Endothelial cell of umbilical vein (primary cell): Measurements from ENCODE around the gene MYH11. TPM values are rescaled to one million over a fixed set of nuclear protein-coding genes. Genes with fewer than 3 reads are reported as not detected.

ENCODE experiments used
- BruUV-seq: library from RNA; stranded (reverse); fragments of 400-500 nt; replicated peaks from 2 replicates; lab custom pipeline; 2021; lab: Mats Ljungman, UMichigan
- CTCF ChIA-PET: fragments of 300-600, 350-600 bp; sonication (Branson Sonifier 250); formaldehyde crosslinking; loops from one replicate; lab custom pipeline; 2021; ENCODE audit warnings: antibody characterized with exemption, inconsistent platforms; lab: Charles Lee
- POLR2A ChIA-PET: fragments of 300-600, 350-600 bp; sonication (Branson Sonifier 250); formaldehyde crosslinking; loops from one replicate; lab custom pipeline; 2021; ENCODE audit warnings: antibody characterized with exemption, inconsistent platforms; lab: Charles Lee
- DNase-seq: peaks from one replicate; pipeline ENCODE4 v3.0.0-alpha.2; 2011; ENCODE audit warnings: low read depth, low spot score
- FAIRE-seq: peaks from 2 replicates; lab custom pipeline; 2011; peaks lifted over from hg19 to GRCh38; lab: Jason Lieb, UNC
- H2AFZ ChIP-seq: 2 replicates; pipeline ENCODE4 v1.6.0; 2012; ENCODE audit warnings: low read depth, low read length, control low read depth, inconsistent platforms
- H3K27ac ChIP-seq: 2 replicates; pipeline ENCODE4 v1.5.1; 2011; ENCODE audit warnings: low read depth, mild to moderate bottlenecking, control low read depth, low read length, moderate library complexity; ENCODE audit not compliant: insufficient read depth
- H3K27me3 ChIP-seq, 2 experiments: 2 replicates each; pipeline versions ENCODE4 v1.6.0 to v1.6.1; 2011; ENCODE audit warnings: low read length in 2 of 2, mixed read lengths in 1 of 2; ENCODE audit not compliant: control insufficient read depth in 2 of 2, insufficient read depth in 2 of 2
- H3K36me3 ChIP-seq, 2 experiments: 2 replicates in 1 of 2; 3 replicates in 1 of 2; pipeline ENCODE4 v1.5.1; 2011; ENCODE audit warnings: low read length in 2 of 2, mild to moderate bottlenecking in 1 of 2, moderate library complexity in 1 of 2; ENCODE audit not compliant: control insufficient read depth in 2 of 2, insufficient read depth in 2 of 2; ENCODE audit errors: extremely low read depth in 1 of 2
- H3K4me1 ChIP-seq: 3 replicates; pipeline ENCODE4 v1.5.1; 2011; ENCODE audit warnings: mild to moderate bottlenecking, low read length; ENCODE audit not compliant: control insufficient read depth, insufficient read depth; ENCODE audit errors: extremely low read depth
- H3K4me2 ChIP-seq: 2 replicates; pipeline ENCODE4 v1.6.1; 2011; ENCODE audit warnings: low read length, control low read depth, mixed read lengths; ENCODE audit not compliant: insufficient read depth
- H3K4me3 ChIP-seq, 3 experiments: fragments of 200-600 bp in 1 of 3; sonication (generic), shearing (Covaris generic) in 1 of 3; replicated peaks in 1 of 3; 2 replicates each; pipeline ENCODE4 v1.5.1; 2011 to 2016; ENCODE audit warnings: control low read depth in 3 of 3, low read length in 3 of 3, mild to moderate bottlenecking in 2 of 3, inconsistent platforms in 1 of 3, low read depth in 1 of 3, moderate library complexity in 1 of 3; ENCODE audit not compliant: insufficient read depth in 1 of 3
- H3K79me2 ChIP-seq: 2 replicates; pipeline ENCODE4 v1.6.0; 2012; ENCODE audit warnings: low read length, inconsistent platforms; ENCODE audit not compliant: control insufficient read depth, insufficient read depth
- H3K9ac ChIP-seq: replicated peaks from 2 replicates; pipeline ENCODE3; 2011; ENCODE audit warnings: low read length, control low read depth; ENCODE audit not compliant: insufficient read depth; ENCODE audit errors: extremely low read depth
- H3K9me1 ChIP-seq: replicated peaks from 3 replicates; pipeline ENCODE4 v1.6.0; 2011; ENCODE audit warnings: mild to moderate bottlenecking, low read length; ENCODE audit not compliant: control insufficient read depth, insufficient read depth; ENCODE audit errors: extremely low read depth
- H3K9me3 ChIP-seq: replicated peaks from 2 replicates; pipeline ENCODE4 v1.5.1; 2012; ENCODE audit warnings: low read length, inconsistent platforms; ENCODE audit not compliant: control insufficient read depth, insufficient read depth
- H4K20me1 ChIP-seq: replicated peaks from 2 replicates; pipeline ENCODE3; 2011; ENCODE audit warnings: mild to moderate bottlenecking, low read length; ENCODE audit not compliant: control insufficient read depth, insufficient read depth; ENCODE audit errors: extremely low read depth
- EZH2 ChIP-seq: IDR thresholded peaks from 2 replicates; pipeline ENCODE4 v1.6.1; 2012; ENCODE audit warnings: borderline replicate concordance, low read depth, mild to moderate bottlenecking, moderate library complexity, low read length, inconsistent platforms; ENCODE audit not compliant: severe bottlenecking
- FOS ChIP-seq: IDR thresholded peaks from 2 replicates; pipeline ENCODE4 v1.6.1; 2011; ENCODE audit warnings: mild to moderate bottlenecking, low read length, moderate library complexity, borderline replicate concordance; ENCODE audit not compliant: insufficient read depth
- GATA2 ChIP-seq: IDR thresholded peaks from 2 replicates; pipeline ENCODE4 v1.7.0; 2011; ENCODE audit warnings: low read depth, mild to moderate bottlenecking, moderate library complexity, mixed read lengths, low read length; ENCODE audit not compliant: insufficient read length, insufficient read depth
- MYC ChIP-seq: IDR thresholded peaks from one replicate; pipeline ENCODE4 v1.6.1; 2011; ENCODE audit warnings: mild to moderate bottlenecking, low read depth, low read length
- POLR2AphosphoS5 ChIP-seq: IDR thresholded peaks from 2 replicates; pipeline ENCODE4 v1.6.1; 2012; ENCODE audit warnings: low read depth, mild to moderate bottlenecking, control low read depth, low read length, moderate library complexity; ENCODE audit not compliant: insufficient read depth
- dilution Hi-C: fragments of 300-500 bp; cut with MboI; formaldehyde crosslinking; loops from one replicate; pipeline ENCODE4 v1.15.0; 2019; ENCODE audit warnings: low sequenced_read_pairs; ENCODE audit not compliant: extremely low pct_ligation_motif_present
- intact Hi-C: fragments of 100-400 bp; cut with micrococcal nuclease; formaldehyde crosslinking; loops from one replicate; pipeline ENCODE4 v1.10.0; 2022
- polyA plus RNA-seq, 4 experiments: library from polyadenylated mRNA; depleted of rRNA in 3 of 4; stranded (reverse) in 3 of 4; unstranded in 1 of 4; fragments of >200 nt; gene quantifications; 2 replicates each; pipeline versions ENCODE4 v1.2.1 to v1.2.3, GENCODE V29; 2011 to 2012; ENCODE audit warnings: missing spikeins in 1 of 4
- total RNA-seq: library from RNA; stranded (reverse); gene quantifications from 2 replicates; pipeline ENCODE4 v1.2.3, GENCODE V29; 2021
- TF ChIP-seq, protein P1 (sequence below): IDR thresholded peaks from 2 replicates; pipeline ENCODE4 v1.6.1; 2011; ENCODE audit not compliant: insufficient read depth, insufficient read length
- TF ChIP-seq, protein P2 (sequence below), 2 donors: IDR thresholded peaks; 1 replicate in 1 of 2; 2 replicates in 1 of 2; pipeline ENCODE4 v1.5.1; 2011; ENCODE audit warnings: low read length in 2 of 2, mild to moderate bottlenecking in 2 of 2, moderate library complexity in 2 of 2, control low read depth in 1 of 2, inconsistent platforms in 1 of 2, low read depth in 1 of 2; ENCODE audit not compliant: insufficient read depth in 1 of 2; ENCODE audit errors: extremely low read depth in 1 of 2

Gene MYH11
- total and polyA plus RNA-seq, 2 donors (not counting 3 experiments of a cell fraction or from before 2014, with no cell fraction given): not detected

DNA sequence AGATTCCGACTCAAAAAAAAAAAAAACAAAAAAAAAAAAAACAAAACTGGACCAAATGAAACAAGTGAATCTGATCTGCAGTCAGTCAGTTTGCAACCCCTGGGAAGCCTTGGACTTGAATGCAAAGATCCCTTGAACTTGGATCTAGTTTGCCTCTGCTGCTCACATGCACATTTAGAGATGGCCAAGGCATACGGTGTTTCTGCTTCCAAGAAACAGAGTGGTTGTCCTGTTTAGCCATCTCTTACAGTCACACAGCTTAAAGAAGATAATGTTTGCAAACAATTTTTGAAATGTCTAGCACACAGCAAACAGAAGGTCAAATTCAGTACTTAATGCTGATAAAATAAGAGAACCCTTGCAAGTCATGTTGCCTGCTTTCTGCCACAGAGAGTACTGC lies 202.2 kb downstream of the MYH11 start:
- TF ChIP-seq MYC (no peak), FOS (no peak), EZH2 (no peak), POLR2AphosphoS5 (no peak), GATA2 (no peak)
- TF ChIP-seq, protein P1, sequence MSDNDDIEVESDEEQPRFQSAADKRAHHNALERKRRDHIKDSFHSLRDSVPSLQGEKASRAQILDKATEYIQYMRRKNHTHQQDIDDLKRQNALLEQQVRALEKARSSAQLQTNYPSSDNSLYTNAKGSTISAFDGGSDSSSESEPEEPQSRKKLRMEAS: no peak
- TF ChIP-seq, protein P2, sequence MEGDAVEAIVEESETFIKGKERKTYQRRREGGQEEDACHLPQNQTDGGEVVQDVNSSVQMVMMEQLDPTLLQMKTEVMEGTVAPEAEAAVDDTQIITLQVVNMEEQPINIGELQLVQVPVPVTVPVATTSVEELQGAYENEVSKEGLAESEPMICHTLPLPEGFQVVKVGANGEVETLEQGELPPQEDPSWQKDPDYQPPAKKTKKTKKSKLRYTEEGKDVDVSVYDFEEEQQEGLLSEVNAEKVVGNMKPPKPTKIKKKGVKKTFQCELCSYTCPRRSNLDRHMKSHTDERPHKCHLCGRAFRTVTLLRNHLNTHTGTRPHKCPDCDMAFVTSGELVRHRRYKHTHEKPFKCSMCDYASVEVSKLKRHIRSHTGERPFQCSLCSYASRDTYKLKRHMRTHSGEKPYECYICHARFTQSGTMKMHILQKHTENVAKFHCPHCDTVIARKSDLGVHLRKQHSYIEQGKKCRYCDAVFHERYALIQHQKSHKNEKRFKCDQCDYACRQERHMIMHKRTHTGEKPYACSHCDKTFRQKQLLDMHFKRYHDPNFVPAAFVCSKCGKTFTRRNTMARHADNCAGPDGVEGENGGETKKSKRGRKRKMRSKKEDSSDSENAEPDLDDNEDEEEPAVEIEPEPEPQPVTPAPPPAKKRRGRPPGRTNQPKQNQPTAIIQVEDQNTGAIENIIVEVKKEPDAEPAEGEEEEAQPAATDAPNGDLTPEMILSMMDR (IDR thresholded peaks at IDR 0.05; ENCODE audit: extremely low read depth in 1 of 2, insufficient read depth in 1 of 2, low read depth in 1 of 2, low read length in 2 of 2): no peak
- Histone ChIP-seq H3K4me2 (no peak overlapping the region), H3K9me3 (no peaks in the 10 kb centered on the region), H3K4me1 (peaks cover 14% of the 10 kb centered on the region), H3K4me3 (no peak overlapping the region), H4K20me1 (no peaks in the 10 kb centered on the region), H2AFZ (no peak overlapping the region), H3K9ac (no peak overlapping the region), H3K27me3 (no peaks in the 10 kb centered on the region), H3K9me1 (no peaks in the 10 kb centered on the region), H3K27ac (no peak overlapping the region), H3K36me3 (no peaks in the 10 kb centered on the region), H3K79me2 (peaks cover 82% of the 10 kb centered on the region)
- ChIA-PET POLR2A (no interaction called here), CTCF (interaction anchor here (0.6 kb wide), 1 partner anchor 1028 kb away, joined by 3 read pairs; no protein-coding TSS in a partner anchor)
- dilution Hi-C loops: no loop called here
- BruUV-seq: no TSS peak
- FAIRE-seq (no peak), DNase-seq (no peak)
- intact Hi-C loops: no loop called here
